Spleen (tissue), 11 donors: ENCODE data around the gene DET1. TPM values are rescaled to one million over a fixed set of nuclear protein-coding genes. Genes with fewer than 3 reads are reported as not detected.

ENCODE experiments used
- DNase-seq: peaks from one replicate; pipeline ENCODE4 v3.0.0-alpha.2; 2020
- H3K27ac ChIP-seq, 8 donors: fragments of 200-600 bp; sonication (generic) in 7 of 8; 1 replicate in 4 of 8; 2 replicates in 4 of 8; pipeline versions ENCODE4 v1.5.0 to v1.8.0; 2016 to 2021; ENCODE audit warnings: inconsistent platforms in 4 of 8, mild to moderate bottlenecking in 4 of 8, moderate library complexity in 1 of 8
- H3K27me3 ChIP-seq, 7 donors: fragments of 200-600 bp; sonication (generic) in 6 of 7; replicated peaks in 1 of 7; 1 replicate in 4 of 7; 2 replicates in 3 of 7; pipeline versions ENCODE4 v1.5.0 to v1.8.0; 2016 to 2021; ENCODE audit warnings: inconsistent platforms in 3 of 7, mild to moderate bottlenecking in 1 of 7
- H3K36me3 ChIP-seq, 6 donors: fragments of 200-600 bp; sonication (generic) in 5 of 6; 1 replicate in 4 of 6; 2 replicates in 2 of 6; pipeline versions ENCODE4 v1.5.0 to v1.8.0; 2016 to 2021; ENCODE audit warnings: inconsistent platforms in 2 of 6
- H3K4me1 ChIP-seq, 6 donors: fragments of 200-600 bp; sonication (generic) in 5 of 6; 1 replicate in 3 of 6; 2 replicates in 3 of 6; pipeline versions ENCODE4 v1.5.0 to v1.8.0; 2016 to 2021; ENCODE audit warnings: inconsistent platforms in 3 of 6
- H3K4me3 ChIP-seq, 8 donors: fragments of 200-600 bp; sonication (generic) in 7 of 8; 1 replicate in 4 of 8; 2 replicates in 4 of 8; pipeline versions ENCODE4 v1.5.0 to v1.8.0; 2016 to 2021; ENCODE audit warnings: inconsistent platforms in 4 of 8, mild to moderate bottlenecking in 4 of 8, moderate library complexity in 2 of 8
- H3K9me3 ChIP-seq, 8 donors: fragments of 200-600 bp; sonication (generic) in 7 of 8; 1 replicate in 4 of 8; 2 replicates in 4 of 8; pipeline versions ENCODE4 v1.5.0 to v1.8.0; 2016 to 2021; ENCODE audit warnings: inconsistent platforms in 4 of 8
- CTCF ChIP-seq, 11 experiments: fragments of 200-600 bp in 7 of 11; fragments of 450-650 bp in 4 of 11; sonication (generic) in 4 of 11; IDR thresholded peaks in 8 of 11; conservative IDR thresholded peaks in 3 of 11; 1 replicate in 7 of 11; 2 replicates in 4 of 11; pipeline versions ENCODE4 v1.4.0 to v1.8.0; 2016 to 2021; ENCODE audit warnings: antibody characterized with exemption in 11 of 11, inconsistent platforms in 4 of 11, mild to moderate bottlenecking in 1 of 11
- POLR2A ChIP-seq, 3 donors: fragments of 450-650 bp; IDR thresholded peaks; one replicate each; pipeline ENCODE4 v1.5.1; 2017; ENCODE audit warnings: antibody characterized with exemption in 3 of 3, mild to moderate bottlenecking in 1 of 3
- POLR2AphosphoS5 ChIP-seq, 3 donors: sonication (generic); formaldehyde crosslinking; IDR thresholded peaks; one replicate each; pipeline ENCODE4 v1.5.1; 2017; ENCODE audit warnings: antibody characterized with exemption in 3 of 3
- WGBS, 5 donors: extraction: QIAGEN DNeasy Blood & Tissue Kit in 3 of 5; methylation state at CpG; one replicate each; pipeline versions ENCODE4 v1.1.5 to v1.1.7; 2013 to 2018; 5-methylcytosine and 5-hydroxymethylcytosine counted together
- intact Hi-C: fragments of 100-400 bp; cut with DNase I; formaldehyde crosslinking; loops from one replicate; pipeline ENCODE4 v1.15.0; 2023; ENCODE audit warnings: low total_unique reads
- polyA plus RNA-seq, 3 donors: library from polyadenylated mRNA; stranded (reverse); fragments of 200-250 nt; gene quantifications; one replicate each; pipeline ENCODE4 v1.2.1, GENCODE V29; 2013
- small RNA-seq, 4 donors: library from RNA; depleted of rRNA; stranded (forward); fragments of <200 nt; gene quantifications; one replicate each; pipeline ENCODE3, GENCODE V24; 2016
- total RNA-seq, 7 donors: library from RNA; depleted of rRNA in 3 of 7; stranded (reverse); fragments of >200 nt in 3 of 7; fragmentation: NEBNext Ultra II Directional in 4 of 7; extraction: Animal tissue kit (Norgen Biotek cat#: 25700) in 4 of 7; gene quantifications; one replicate each; pipeline versions ENCODE4 v1.1.0 to v1.2.1, GENCODE V29; 2016 to 2021
- donor health status: healthy with polysubstance abuse.
- donor health status: DM: no; HTN: no; CAD: no; lungs with moderate emphysema.
- donor health status: DM: no; HTN: no; CAD: no.
- donor health status: Bipolar disorder and iron deficiency.
- donor health status: healthy.
- donor health status: DM: no; HTN: no; CAD: no.
- donor health status: DM: yes; HTN: yes; CAD: no.

The DET1 gene
- total and polyA plus RNA-seq, 10 donors, result 1.3 to 11.5 (median 8.3) TPM

- intact Hi-C loops, result no loop called here
- H3K27me3 ChIP-seq, result no peaks in the 10 kb centered on the region
- H3K36me3 ChIP-seq, result peaks cover 0 to 64% (median 42%) of the 10 kb centered on the region in 6 donors
- DNase-seq, result no peak
- TF ChIP-seq CTCF (IDR thresholded peaks at IDR 0.05 in 8 of 11, conservative IDR thresholded peaks at IDR 0.05 in 3 of 11), result no peak
- peak in 1 of 3 donors; percentile 51 for TF ChIP-seq POLR2AphosphoS5 (IDR thresholded peaks at IDR 0.05)
- TF ChIP-seq POLR2A (IDR thresholded peaks at IDR 0.05), result no peak
- H3K9me3 ChIP-seq, result no peaks in the 10 kb centered on the region
- H3K4me3 ChIP-seq, result peak overlapping the region in 2 of 8 donors; percentile 85 to 91
- H3K27ac ChIP-seq, result peak overlapping the region in 1 of 8 donors; percentile 1
- WGBS, 5 donors, result 83 to 94% (median 89%) methylated on average over 4 of the region's 4 CpGs
- H3K4me1 ChIP-seq, result peaks cover 29 to 64% (median 44%) of the 10 kb centered on the region in 6 donors
These were observed 80.8 kb downstream of the DET1 start for GRCh38 chr15:88465633-88466224.

GRCh38 chr15:88463870-88464532, 82.5 kb downstream of the DET1 start:
- H3K4me3 ChIP-seq, result no peak overlapping the region
- peaks cover 3 to 66% (median 59%) of the 10 kb centered on the region in 6 donors for H3K36me3 ChIP-seq
- no peaks in the 10 kb centered on the region for H3K27me3 ChIP-seq
- H3K27ac ChIP-seq, result no peak overlapping the region
- H3K4me1 ChIP-seq, result peaks cover 26 to 47% (median 34%) of the 10 kb centered on the region in 6 donors
- WGBS, 5 donors, result 64 to 89% (median 74%) methylated on average over 2 of the region's 2 CpGs
- H3K9me3 ChIP-seq, result no peaks in the 10 kb centered on the region
- intact Hi-C loops, result no loop called here
- no peak for TF ChIP-seq CTCF (IDR thresholded peaks at IDR 0.05 in 8 of 11, conservative IDR thresholded peaks at IDR 0.05 in 3 of 11)
- no peak for TF ChIP-seq POLR2AphosphoS5 (IDR thresholded peaks at IDR 0.05)
- TF ChIP-seq POLR2A (IDR thresholded peaks at IDR 0.05), result no peak
- DNase-seq, result no peak

Small RNA genes lying within 50 kb of the gene (small RNA-seq; reads per million reads assigned to genes)
- gene AC013489.2, result 0 reads per million in 4 donors

Other genes starting within 250 kb of the DET1 start
- 10 to 100 TPM; 16.2 to 21.4 (median 19.5) TPM for gene MRPL46, start 79.3 kb downstream of the DET1 start, total RNA-seq
- 10 to 100 TPM; 23.1 to 37.3 (median 29.2) TPM for gene MRPL46, start 79.3 kb downstream of the DET1 start, polyA plus RNA-seq
- gene MRPS11, start 79.0 kb downstream of the DET1 start, total RNA-seq, result 10 to 100 TPM; 24.6 to 38.0 (median 31.5) TPM
- gene MRPS11, start 79.0 kb downstream of the DET1 start, polyA plus RNA-seq, result 10 to 100 TPM; 39.6 to 42.2 (median 40.1) TPM
- 10 to 100 TPM; 20.3 to 40.3 (median 29.5) TPM for gene AEN, start 74.7 kb upstream of the DET1 start, total RNA-seq
- gene AEN, start 74.7 kb upstream of the DET1 start, polyA plus RNA-seq, result 10 to 100 TPM; 12.9 to 18.6 (median 14.6) TPM
- gene ISG20, start 92.3 kb upstream of the DET1 start, total RNA-seq, result 100 to 1,000 TPM in 5 of 7 donors, 10 to 100 TPM in 2; 70.5 to 171 (median 127) TPM
- 100 to 1,000 TPM; 142 to 365 (median 198) TPM for gene ISG20, start 92.3 kb upstream of the DET1 start, polyA plus RNA-seq